Myocyte (in vitro differentiated cells): ENCODE results near the gene SRRM1. TPM values are rescaled to one million over a fixed set of nuclear protein-coding genes. Genes with fewer than 3 reads are reported as not detected.
"Not testable (repeated sequence)": the region's sequence is repeated elsewhere in the genome, so short reads cannot be mapped to it uniquely, and the experiment has no call there.

Source experiments
- DNase-seq: peaks from one replicate; pipeline ENCODE4 v3.0.0-alpha.2; 2012; ENCODE audit warnings: low read depth
- total RNA-seq: library from RNA; depleted of rRNA; stranded (reverse); fragments of >200 nt; gene quantifications from 2 replicates; pipeline ENCODE4 v1.2.3, GENCODE V29; 2014

SRRM1 gene
- total RNA-seq, 1 donor from 2014 or later, result 63.5 TPM

GRCh38 chr1:24692351-24692980 lies 49.4 kb downstream of the SRRM1 start:
- DNase-seq, result no peak

DNA sequence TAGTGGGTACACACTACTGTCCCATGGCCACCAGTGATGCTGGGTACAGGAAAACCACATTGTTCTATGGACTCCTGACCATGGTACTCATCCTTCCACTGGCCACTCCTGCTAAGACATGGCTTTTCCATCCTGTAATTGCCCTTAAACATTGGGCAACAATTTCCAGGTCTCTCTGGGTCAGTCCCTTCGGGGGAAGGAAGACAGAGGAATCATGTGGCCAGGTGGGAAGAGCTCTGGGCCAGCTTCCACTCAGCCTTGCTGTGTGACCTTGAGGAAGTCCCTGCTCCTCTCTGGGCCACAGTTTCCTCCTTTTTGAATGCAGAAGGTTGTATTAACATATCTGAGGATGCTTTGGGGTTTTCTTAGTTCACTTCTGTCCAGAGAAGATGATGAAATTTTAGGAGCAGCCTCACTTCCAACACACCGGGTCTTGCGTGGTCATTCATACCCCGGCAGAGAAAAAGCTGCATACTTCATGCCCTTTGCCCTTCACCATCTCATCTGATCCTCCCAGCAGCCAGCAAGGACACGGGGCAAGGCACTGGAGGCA lies 50.8 kb downstream of the SRRM1 start:
- DNase-seq, result no peak

DNA sequence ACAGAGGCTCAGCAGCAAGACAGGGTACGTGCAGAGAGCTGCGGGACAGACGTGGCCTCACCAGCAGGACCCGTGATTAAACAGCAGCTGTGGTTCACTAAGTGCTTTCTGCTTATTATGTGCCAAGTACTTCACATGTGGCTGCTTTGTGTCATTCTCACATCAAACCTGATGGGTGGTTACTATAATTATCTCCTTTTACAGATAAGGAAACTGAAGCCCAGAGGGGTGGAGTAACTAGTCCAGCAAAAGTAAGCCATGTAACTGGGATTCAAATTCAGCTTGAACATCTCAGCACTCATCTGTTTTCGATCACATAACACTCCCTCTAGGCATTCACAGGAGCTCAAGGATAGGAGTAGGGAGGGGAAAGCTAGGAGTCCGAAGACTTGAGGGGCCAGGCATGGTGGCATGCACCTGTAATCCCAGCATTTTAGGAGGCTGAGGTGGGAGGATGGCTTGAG lies 51.3 kb downstream of the SRRM1 start:
- DNase-seq, result peak; percentile 89

DNA sequence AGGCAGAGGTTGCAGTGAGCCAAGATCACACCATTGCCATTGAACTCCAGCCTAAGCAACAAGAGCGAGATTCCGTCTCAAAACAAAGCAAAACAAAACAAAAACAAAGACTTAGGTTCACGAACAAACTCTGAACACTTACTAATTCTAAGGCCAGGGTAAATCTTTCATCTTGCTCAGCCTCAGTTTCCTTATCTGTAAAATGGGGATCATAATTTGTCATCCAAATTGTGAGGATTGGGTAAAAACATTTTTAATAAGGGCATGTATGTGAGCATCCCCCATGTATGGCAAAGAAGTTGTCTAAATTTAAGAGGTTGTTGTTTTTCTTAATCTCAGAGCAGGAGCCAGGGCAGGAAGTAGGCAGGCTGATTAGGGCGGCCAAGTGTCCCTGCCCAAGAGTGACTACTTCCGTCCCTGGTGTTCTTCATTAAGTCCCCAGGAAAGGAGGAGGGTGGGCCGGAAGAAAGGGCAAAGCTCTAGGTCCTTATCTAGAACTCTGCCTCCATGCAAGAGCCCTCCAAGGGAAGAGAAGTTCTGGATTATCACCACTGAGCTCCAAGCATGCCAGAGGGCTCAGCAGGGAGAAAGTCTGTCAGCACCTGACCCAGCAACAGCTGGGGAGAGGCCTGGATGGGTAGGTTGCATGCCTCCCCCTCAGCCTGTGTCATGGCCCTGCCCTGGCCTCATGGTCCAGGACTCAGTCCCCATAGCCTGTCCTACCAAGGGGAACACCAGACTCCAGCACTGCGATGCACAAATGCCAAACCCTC lies 52.3 kb downstream of the SRRM1 start:
- DNase-seq, result peak; percentile 82

DNA sequence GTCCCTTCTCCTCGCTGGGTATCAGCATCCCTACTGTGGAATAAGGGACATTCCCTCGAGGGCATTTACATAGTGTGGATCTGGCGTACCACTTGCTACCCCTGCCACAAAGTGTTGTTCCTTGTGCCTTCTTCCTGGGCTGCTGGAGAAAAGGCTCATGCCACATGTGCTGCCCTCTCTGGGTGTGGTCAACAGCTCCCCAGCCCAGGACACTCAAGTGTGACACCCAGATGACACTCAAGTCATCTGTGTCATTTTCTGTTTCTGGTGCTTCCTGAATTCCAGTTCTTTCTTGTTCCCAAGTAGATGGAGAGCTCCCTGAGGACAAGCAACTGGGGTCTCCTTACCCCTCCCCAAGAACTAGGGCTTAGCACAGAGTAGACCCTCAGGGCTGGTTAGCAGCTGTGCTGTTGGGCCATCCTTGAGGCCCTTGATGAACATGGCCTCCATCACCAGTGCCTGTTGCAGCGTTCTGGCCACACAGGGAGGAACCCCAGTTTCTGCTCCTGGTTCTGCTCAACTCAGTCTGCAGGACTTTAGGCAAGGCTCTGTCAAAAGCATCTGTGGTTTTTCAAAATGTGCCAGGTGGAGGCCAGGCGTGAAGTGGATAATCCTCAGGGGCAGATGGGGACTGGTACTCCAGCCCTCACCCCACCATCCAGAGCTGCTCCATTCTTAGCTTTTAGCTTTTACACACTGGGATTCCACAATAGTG lies 53.1 kb downstream of the SRRM1 start:
- peak; percentile 76 for DNase-seq

DNA sequence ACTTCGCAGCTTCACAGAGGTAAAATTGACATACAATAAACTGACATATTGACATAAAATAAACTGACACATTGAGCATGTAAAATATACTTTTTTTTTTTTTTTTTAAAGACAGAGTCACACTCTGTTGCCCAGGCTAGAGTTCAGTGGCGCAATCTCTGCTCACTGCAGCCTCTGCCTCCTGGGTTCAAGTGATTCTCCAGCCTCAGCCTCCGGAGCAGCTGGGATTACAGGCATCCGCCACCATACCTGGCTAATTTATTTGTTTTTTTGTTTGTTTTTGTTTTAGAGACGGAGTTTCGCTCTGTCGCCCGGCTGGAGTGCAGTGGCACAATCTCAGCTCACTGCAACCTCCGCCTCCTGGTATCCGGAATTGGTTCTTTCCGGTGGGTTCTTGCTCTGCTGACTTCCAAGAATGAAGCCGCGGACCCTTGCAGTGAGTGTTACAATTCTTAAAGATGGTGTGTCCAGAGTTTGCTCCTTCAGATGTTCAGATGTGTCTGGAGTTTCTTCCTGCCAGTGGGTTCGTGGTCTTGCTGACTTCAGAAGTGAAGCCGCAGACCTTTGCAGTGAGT lies 53.7 kb downstream of the SRRM1 start:
- DNase-seq, result no peak

GRCh38 chr1:24697453-24698001 lies 54.4 kb downstream of the SRRM1 start:
- not testable (repeated sequence) for DNase-seq

DNA sequence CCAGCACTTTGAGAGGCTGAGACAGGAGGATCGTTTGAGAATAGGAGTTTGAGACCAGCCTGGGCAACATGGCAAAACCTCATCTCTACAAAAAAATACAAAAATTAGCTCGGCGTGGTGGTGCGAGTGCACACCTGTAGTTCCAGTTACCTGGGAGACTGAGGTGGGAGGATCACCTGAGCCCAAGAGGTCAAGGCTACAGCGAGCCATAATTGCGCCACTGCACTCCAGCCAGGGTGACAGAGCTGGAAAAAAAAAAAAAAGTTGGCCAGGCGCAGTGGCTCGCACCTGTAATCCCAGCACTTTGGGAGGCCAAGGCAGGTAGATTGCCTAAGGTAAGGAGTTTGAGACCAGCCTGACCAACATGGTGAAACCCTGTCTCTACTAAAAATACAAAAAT lies 55.2 kb downstream of the SRRM1 start:
- not testable (repeated sequence) for DNase-seq

DNA sequence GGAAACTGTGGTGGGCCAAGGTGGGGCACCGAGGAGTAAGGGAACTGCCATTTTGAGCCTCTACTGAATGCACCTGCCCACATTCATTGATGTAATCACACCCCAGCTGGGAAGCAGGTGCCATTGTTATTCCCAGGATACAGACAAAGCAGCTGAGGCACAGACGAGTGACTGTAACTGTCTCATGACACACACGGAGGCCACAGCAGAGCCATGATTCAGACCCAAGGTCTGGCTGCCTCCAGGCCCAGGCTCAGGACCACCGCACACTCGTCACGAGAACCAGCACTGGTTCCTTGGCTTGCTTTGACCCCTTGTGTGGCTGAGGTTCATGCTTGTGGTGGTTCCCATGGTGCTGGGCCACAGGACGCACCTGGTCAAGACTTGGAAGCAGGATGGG lies 56.5 kb downstream of the SRRM1 start:
- peak; percentile 93 for DNase-seq

DNA sequence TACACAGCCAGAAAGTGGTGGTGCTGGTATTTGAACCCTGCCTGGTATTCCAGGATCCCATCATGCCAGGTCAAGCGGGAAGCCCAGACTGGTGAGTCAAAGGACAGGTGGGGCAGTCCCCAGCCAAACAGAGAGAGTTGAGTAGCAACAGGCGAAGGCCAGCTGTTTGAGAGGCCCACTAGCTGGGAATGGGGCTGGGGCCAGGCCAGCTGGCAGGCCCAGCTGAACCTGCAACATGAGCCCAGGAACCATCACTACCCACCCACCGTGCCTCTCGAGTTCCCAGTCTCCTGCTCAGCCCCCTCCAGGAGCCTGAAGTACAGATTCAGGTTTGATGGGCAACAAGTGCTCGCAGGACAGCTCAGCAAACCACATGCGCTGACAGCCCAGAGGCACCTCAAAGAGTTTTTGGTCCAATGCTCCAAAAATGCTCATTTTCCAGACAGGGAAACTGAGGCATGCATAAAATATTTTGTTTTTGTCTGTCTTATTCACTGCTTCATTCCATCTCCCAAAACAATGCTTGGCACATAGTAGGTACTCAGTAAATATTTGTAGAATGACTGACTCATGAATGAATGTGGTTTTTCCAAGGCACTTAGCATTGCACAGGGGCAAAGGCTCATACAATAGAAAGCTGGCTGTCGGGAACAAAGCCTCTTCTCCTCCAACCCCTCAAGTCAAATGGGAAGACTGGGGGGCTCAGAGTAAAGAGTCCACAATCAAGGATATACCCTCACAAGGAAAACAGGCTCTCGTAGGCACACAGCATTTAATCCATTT lies 59.6 kb downstream of the SRRM1 start:
- peak; percentile 99 for DNase-seq

DNA sequence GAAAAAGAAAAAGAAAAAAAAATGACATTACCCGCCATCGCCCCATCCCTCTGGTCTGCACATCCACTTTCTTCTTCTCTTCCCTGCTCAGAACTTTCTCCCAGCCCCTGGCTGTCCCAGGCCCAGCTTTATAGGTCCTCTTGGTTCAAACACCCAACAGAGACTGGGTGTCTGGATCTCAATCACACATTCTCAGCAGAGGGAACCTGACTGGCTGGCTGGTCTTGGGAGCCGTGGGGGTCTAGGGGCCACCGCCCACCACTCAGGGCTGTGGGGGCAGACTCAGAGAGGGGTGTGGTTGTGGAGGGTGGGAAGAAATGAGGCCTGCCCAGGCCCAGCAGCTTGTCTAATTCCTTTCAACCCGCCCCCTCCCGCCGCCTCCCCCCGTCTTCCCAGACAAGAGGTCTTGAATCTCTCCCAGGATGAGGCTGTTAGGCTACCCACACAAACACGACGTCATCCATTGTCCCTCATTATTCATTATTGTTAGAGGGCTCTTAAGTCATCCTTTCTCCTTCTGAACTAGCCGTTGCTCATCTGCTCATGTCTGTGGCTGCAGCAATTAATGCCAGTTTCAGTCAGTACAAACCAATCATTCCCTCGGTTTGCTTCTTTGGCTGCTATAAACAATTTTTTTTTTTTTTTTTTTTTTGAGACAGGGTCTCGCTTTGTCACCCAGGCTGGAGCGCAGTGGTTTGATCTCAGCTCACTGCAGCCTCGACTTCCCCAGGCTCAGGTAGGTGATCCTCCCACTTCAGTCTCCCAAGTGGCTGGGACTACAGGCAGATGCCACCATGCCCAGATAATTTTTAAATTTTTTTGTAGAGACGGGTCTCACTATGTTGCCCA lies 61.5 kb downstream of the SRRM1 start:
- DNase-seq, result peak; percentile 74

- peak; percentile 95 for DNase-seq
These were observed 62.4 kb downstream of the SRRM1 start for GRCh38 chr1:24705260-24706073.

DNA sequence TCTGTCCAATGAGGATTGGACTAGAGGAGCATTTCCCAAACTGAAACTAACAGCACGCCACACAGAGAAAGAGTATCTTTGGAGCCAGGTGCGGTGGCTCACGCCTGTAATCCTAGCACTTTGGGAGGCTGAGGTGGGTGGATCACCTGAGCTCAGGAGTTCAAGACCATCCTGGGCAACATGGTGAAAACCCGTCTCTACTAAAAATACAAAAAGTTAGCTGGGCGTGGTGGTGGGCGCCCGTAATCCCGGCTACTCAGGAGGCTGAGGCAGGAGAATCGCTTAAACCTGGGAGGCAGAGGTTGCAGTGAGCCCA lies 62.9 kb downstream of the SRRM1 start:
- DNase-seq, result not testable (repeated sequence)

- peak; percentile 54 for DNase-seq
These were observed 64.6 kb downstream of the SRRM1 start for GRCh38 chr1:24707687-24708086.

- no peak for DNase-seq
These were observed 65.8 kb downstream of the SRRM1 start for GRCh38 chr1:24708938-24709337.

- no peak for DNase-seq
These were observed 66.8 kb downstream of the SRRM1 start for GRCh38 chr1:24709791-24710441.

DNA sequence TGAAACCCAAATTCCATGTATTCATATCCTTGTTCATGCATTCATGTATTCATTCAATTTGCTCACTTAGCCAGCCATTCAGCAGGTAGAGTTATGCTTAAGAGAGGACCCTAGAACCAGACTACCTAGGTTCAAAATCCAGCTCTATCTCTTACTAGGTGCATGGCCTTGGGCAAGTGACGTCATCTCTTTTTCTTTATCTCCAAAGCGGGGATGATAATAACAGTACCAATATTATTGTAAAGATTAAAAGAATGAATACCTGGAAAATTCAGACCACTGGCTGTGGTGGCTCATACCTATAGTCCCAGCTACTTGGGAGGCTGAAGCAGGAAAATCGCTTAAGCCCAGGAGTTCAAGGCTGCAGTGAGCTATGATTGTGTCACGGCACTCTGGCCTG lies 68.2 kb downstream of the SRRM1 start:
- no peak for DNase-seq

GRCh38 chr1:24713176-24713575 lies 70.1 kb downstream of the SRRM1 start:
- peak; percentile 76 for DNase-seq
